Measurements from ENCODE around the gene TSPAN5.

DNA sequence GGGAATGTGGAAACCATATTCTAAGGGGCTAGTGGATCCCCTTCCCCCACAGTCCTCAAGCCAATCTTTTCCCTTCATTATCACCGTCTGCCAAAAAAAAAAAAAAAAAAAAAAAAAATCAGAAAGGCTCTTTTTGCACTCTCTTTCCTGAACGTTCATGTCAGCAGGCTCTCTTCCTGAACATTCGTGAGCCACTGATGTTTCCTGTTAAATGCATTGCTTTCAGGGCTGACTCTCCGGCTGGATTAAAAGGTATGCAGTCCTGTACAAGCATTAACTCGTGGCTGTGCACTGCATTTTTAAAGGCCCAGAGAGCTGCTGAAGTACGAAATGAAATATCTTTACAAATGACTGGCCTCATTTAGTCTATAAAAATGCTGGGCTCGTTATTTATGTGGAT, 34.0 kb upstream of the TSPAN5 start:
- TF ChIP-seq POLR2AphosphoS5 (IDR thresholded peaks at IDR 0.05; ENCODE audit: low read depth, low read length) (no peak), TCF12 (IDR thresholded peaks at IDR 0.05) (no peak), RCOR1 (IDR thresholded peaks at IDR 0.05; ENCODE audit: low read length) (no peak), FOXM1 (IDR thresholded peaks at IDR 0.05; ENCODE audit: low read depth) (no peak), RAD21 (IDR thresholded peaks at IDR 0.05; ENCODE audit: low read length) (no peak), EZH2phosphoT487 (IDR thresholded peaks at IDR 0.05; ENCODE audit: borderline replicate concordance, low read depth) (no peak), SIN3A (IDR thresholded peaks at IDR 0.05; ENCODE audit: borderline replicate concordance, low read depth, low read length) (no peak), GABPA (IDR thresholded peaks at IDR 0.05; ENCODE audit: low read depth) (no peak)
- TF ChIP-seq, protein P1, sequence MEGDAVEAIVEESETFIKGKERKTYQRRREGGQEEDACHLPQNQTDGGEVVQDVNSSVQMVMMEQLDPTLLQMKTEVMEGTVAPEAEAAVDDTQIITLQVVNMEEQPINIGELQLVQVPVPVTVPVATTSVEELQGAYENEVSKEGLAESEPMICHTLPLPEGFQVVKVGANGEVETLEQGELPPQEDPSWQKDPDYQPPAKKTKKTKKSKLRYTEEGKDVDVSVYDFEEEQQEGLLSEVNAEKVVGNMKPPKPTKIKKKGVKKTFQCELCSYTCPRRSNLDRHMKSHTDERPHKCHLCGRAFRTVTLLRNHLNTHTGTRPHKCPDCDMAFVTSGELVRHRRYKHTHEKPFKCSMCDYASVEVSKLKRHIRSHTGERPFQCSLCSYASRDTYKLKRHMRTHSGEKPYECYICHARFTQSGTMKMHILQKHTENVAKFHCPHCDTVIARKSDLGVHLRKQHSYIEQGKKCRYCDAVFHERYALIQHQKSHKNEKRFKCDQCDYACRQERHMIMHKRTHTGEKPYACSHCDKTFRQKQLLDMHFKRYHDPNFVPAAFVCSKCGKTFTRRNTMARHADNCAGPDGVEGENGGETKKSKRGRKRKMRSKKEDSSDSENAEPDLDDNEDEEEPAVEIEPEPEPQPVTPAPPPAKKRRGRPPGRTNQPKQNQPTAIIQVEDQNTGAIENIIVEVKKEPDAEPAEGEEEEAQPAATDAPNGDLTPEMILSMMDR (IDR thresholded peaks at IDR 0.05) = no peak
- TF ChIP-seq, protein P2, sequence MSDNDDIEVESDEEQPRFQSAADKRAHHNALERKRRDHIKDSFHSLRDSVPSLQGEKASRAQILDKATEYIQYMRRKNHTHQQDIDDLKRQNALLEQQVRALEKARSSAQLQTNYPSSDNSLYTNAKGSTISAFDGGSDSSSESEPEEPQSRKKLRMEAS (IDR thresholded peaks at IDR 0.05; ENCODE audit: low read depth) = no peak
- TF ChIP-seq, protein P3, sequence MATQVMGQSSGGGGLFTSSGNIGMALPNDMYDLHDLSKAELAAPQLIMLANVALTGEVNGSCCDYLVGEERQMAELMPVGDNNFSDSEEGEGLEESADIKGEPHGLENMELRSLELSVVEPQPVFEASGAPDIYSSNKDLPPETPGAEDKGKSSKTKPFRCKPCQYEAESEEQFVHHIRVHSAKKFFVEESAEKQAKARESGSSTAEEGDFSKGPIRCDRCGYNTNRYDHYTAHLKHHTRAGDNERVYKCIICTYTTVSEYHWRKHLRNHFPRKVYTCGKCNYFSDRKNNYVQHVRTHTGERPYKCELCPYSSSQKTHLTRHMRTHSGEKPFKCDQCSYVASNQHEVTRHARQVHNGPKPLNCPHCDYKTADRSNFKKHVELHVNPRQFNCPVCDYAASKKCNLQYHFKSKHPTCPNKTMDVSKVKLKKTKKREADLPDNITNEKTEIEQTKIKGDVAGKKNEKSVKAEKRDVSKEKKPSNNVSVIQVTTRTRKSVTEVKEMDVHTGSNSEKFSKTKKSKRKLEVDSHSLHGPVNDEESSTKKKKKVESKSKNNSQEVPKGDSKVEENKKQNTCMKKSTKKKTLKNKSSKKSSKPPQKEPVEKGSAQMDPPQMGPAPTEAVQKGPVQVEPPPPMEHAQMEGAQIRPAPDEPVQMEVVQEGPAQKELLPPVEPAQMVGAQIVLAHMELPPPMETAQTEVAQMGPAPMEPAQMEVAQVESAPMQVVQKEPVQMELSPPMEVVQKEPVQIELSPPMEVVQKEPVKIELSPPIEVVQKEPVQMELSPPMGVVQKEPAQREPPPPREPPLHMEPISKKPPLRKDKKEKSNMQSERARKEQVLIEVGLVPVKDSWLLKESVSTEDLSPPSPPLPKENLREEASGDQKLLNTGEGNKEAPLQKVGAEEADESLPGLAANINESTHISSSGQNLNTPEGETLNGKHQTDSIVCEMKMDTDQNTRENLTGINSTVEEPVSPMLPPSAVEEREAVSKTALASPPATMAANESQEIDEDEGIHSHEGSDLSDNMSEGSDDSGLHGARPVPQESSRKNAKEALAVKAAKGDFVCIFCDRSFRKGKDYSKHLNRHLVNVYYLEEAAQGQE (IDR thresholded peaks at IDR 0.05; ENCODE audit: low read depth, low read length) = no peak
- TF ChIP-seq, protein P4, sequence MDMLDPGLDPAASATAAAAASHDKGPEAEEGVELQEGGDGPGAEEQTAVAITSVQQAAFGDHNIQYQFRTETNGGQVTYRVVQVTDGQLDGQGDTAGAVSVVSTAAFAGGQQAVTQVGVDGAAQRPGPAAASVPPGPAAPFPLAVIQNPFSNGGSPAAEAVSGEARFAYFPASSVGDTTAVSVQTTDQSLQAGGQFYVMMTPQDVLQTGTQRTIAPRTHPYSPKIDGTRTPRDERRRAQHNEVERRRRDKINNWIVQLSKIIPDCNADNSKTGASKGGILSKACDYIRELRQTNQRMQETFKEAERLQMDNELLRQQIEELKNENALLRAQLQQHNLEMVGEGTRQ (IDR thresholded peaks at IDR 0.05; ENCODE audit: borderline replicate concordance, low read depth, low read length) = no peak

Data from SK-N-SH (cell line).